Activated CD8-positive, alpha-beta memory T cell treated with anti-CD3 and anti-CD28 coated beads for 4 hours (primary cell): ENCODE results near the gene HTRA3.

ENCODE experiments used
- DNase-seq, 2 donors: peaks; one replicate each; pipeline ENCODE4 v3.0.0-alpha.2; 2020; ENCODE audit warnings: low read depth in 2 of 2

HTRA3 gene

DNA sequence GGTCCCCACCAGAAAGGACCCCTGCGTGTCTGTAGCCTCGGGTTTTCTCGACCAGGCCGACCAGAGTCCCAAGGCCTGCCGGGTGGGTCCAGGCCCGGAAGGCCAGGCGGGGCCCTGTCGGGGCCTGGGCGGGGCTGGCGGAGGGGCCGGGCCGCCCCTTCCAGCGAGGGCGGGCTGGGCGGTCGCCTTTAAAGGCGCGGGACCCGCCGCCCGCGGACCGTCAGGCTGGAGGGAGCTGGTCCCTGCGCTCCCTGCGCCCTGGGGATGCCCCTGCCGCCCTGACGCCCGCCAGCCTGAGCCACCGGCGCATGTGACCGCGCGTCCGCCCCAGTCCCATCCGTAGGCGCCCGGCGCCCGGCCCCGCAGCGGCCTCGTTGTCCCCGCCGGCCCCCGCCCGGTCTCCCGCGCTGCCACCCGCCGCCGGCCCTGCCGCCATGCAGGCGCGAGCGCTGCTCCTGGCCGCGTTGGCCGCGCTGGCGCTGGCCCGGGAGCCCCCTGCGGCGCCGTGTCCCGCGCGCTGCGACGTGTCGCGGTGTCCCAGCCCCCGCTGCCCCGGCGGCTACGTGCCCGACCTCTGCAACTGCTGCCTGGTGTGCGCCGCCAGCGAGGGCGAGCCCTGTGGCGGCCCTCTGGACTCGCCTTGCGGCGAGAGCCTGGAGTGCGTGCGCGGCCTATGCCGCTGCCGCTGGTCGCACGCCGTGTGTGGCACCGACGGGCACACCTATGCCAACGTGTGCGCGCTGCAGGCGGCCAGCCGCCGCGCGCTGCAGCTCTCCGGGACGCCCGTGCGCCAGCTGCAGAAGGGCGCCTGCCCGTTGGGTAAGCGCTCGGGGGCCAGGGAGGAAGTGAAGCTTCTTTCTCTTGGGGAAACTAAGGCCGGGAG is at the start of gene HTRA3:
Gene HTRA3 (plus strand): TSS at position 220 of the 883 bp plus-strand sequence. CDS start 215 bp downstream, at position 435.
- DNase-seq, result no peak

DNA sequence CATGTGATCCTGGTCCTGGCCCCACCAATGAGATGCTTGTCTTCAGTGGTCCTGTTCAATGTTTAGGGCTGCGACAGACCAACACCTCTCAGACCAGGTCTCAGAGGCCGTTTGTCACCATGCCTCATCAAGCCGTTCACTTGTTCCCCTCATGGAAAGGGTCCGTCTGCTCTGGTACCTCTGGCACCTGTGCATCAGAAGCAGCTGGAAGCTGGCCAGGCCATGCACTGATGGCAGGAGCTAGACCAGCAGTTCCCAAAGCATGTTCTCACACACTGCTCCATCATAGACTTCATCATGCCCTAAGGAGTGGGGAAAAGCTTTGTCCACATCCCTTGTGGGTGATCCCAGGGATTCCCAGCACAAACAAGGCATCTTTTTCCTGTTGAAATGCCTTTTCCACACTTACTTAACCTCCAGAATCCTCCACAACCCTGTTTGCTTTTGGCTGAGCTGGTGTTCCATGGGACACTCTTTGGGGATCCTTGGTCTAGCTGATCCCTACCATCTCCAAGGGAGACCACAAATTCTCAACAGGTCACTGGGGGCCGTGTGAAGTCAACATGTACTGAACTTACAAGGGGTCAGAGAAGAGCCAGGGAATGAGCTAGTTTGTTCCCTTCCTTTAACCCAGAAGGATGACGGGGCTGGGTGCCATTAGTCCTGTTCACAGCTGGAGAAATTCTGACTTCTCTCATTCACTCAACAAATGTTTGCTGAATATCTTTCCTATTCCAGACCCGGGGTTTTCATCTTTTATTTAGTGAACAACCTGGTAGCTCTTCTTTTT is 48.7 kb upstream of the HTRA3 start:
- DNase-seq, result no peak

DNA sequence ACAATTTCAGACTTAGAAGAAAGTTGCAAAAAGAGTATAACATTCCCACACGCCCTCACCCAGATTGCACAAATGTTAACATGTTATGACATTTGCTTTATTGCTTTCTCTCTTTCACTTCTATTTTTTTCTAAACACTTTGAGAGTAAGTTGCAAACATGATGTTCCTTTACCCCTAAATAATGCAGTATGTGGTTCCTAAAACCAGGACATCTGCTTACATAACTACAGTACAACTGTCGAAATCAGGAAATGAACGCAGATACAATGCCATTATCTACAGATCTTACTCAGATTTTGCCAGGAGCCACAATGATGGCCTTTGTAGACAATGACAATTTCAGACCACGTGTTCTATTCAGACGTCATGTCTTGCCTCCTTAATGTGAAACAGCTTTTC is 48.1 kb upstream of the HTRA3 start:
- DNase-seq, result no peak

DNA sequence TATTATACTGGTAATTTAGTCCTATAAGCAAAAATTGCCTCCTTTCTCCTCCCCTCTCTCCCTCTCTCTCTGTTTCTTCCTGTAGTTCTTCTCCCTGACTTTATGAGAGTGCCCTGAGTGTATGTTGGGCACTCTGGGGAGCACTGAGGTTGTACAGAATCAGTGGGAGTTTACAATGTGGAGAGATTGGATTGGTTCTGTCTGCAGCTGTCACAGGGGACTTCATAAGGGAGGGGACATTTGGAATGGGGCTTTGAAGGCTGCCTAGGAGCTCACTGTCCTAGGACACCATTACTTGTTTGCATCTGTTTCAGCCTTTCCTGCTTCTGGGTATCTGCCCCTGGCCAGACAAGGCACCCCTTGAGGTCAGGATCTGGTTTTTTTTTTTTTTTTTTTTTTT is 47.6 kb upstream of the HTRA3 start:
- no peak for DNase-seq

DNA sequence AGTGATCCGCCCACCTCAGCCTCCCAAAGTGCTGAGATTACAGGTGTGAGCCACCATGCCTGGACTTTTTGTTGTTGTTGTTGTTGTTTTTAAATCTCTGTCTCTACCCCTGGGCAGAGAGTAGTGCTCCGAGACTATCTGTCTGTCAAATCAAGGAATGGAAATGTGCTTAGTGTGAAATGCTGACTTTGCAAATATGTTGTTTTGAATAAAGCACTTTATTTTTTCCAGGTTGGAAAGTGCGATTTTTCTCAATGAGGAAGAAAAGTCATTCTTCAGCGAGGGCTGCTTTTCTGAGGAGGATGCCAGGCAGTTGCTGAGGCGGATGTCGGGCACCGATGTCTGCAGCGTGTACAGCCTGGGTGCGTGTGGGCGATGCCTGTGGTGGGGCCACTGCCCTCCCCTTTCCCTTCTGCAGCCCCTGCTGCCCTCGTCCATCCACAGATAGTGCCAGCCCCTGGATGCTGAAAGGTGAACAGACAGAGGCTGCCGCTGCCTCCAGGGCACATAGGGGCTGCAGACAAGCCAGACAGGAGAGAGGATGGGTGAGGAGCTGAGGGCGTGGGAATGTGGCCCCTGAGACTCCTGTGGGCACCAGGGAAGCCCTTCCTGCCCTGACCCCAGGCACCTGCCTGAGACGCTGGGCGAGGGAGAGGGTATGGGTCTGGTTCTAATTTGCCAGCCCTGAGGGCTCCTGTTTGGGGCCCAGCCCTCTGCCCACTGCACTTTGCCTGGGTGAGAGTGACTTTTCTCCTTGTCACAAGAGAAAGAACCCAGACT is 46.8 kb upstream of the HTRA3 start:
- no peak for DNase-seq

DNA sequence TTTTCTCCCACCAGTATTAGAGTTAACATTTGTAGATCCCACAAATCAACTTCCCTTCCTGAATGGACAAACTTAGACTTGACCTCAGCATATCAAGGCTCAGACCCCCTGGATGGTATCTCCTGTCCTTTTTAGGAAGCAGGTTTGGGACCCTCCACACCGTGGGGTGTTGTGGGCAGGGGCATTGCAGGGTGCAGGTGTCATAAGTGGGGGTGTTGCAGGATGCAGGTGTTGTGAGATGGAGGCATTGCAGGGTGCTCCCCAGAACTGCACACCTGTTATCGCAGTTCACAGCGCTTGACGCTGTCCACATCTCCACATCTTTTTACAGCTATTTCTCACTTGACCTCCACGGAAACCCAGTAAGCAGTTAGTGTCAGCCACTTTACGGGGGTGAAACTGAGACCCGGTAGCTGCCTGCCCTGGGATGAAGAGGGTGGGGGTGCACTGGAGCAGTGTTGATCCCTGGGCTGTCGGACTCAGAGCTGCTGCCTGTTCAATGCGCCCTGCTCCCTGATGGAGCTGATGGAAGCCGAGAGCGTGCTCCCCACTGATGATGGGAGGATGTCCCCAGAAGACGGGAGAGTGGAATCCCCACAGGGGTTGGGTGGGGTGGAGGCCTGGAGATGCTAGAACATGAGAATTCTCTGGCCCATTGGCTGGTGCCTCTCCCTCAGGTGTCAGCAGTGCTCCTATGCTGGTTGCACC is 45.1 kb upstream of the HTRA3 start:
- no peak for DNase-seq

DNA sequence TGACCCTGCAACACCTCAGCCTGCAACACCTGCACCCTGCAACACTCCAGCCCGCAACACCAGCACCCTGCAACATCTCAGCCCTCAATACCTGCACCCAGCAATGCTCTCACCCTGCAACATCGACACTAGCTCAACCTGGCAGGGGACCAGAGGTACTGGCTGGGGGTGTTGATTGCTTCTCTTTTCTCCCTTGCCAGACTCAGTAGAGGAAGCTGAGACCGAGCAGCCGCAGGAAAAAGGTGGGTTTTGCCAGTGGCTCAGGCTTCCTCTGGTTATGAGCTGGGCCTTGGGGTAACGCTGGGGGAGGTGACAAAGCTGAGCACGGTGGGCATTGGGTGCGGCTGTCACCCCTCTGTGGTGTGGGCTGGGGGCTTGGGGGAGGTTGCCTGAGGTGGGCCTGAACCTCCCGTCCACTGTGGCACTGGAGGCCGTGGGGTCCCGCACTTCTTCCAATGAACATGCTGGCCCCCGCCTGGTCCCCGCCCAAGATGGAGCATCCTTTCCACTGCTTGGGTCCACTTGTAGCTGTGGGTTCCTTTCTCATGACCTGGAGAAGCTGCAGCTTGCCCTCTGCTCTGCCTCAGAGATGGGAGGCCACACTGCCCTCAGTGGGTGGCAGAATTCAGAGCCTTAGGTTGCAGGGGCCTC is 44.5 kb upstream of the HTRA3 start:
- DNase-seq, result no peak

DNA sequence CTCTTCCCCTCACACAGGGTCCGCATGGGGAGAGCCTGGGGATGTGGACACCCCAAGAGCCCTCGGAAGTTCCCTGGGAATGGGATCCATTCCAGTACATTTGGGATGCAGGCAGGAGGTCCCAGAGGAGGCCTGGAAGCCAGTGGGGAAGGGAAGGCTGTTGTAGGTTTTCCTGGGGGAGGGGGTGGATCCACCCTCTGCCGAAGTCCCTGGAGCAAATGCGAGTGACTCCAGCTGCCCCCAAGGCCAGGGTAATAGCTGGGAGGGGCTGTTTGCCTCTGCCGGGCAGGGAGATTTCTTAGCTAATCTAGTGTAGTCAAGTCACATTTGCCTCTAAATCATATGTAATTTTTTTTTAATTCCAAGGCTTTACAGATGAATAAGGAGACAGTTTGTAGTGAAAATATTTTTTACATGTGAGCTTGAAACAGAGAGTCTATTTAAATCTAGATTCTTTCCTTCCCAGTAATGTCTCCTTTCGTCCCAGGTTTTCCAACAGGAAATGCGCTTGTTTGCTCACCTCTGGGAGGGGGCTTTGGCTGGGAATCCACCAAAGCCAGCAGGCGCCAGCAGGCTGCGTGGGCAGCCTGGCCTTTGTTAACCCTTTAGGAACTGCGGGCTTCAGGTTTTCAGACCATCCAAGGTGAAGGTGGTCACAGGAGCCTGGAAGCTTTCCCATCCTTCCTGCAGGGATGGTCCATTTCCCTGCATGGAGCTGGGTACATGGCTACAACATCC is 43.7 kb upstream of the HTRA3 start:
- DNase-seq, result no peak

DNA sequence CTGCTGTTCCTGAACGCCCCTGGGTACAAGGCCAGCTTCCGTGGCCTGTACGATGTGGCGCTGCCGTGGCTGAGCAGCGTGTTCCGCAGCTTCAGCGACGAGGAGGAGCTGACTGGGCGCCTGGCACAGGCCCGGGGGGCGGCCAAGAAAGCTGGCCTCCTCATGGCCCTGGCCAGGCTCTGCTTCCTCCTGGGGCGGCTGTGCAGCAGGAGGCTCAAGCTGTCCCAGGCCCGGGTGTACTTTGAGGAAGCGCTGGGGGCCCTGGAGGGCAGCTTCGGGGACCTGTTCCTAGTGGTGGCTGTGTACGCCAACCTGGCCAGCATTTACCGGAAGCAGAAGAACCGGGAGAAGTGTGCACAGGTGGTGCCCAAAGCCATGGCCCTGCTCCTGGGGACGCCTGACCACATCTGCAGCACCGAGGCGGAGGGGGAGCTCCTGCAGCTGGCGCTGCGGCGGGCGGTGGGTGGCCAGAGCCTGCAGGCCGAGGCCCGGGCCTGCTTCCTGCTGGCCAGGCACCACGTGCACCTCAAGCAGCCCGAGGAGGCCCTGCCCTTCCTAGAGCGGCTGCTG is 42.3 kb upstream of the HTRA3 start:
- DNase-seq, result no peak

DNA sequence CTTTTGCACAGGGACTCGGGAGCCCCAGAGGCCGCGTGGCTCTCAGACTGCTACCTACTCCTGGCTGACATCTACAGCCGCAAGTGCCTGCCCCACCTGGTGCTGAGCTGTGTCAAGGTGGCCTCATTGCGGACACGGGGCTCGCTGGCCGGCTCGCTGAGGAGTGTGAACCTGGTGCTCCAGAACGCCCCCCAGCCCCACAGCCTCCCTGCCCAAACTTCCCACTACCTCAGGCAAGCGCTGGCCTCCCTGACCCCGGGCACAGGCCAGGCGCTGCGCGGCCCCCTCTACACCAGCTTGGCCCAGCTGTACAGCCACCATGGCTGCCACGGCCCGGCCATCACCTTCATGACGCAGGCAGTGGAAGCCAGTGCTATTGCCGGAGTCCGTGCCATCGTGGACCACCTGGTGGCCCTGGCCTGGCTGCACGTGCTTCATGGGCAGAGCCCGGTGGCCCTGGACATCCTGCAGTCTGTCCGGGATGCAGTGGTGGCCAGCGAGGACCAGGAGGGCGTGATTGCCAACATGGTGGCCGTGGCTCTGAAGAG is 41.7 kb upstream of the HTRA3 start:
- no peak for DNase-seq

DNA sequence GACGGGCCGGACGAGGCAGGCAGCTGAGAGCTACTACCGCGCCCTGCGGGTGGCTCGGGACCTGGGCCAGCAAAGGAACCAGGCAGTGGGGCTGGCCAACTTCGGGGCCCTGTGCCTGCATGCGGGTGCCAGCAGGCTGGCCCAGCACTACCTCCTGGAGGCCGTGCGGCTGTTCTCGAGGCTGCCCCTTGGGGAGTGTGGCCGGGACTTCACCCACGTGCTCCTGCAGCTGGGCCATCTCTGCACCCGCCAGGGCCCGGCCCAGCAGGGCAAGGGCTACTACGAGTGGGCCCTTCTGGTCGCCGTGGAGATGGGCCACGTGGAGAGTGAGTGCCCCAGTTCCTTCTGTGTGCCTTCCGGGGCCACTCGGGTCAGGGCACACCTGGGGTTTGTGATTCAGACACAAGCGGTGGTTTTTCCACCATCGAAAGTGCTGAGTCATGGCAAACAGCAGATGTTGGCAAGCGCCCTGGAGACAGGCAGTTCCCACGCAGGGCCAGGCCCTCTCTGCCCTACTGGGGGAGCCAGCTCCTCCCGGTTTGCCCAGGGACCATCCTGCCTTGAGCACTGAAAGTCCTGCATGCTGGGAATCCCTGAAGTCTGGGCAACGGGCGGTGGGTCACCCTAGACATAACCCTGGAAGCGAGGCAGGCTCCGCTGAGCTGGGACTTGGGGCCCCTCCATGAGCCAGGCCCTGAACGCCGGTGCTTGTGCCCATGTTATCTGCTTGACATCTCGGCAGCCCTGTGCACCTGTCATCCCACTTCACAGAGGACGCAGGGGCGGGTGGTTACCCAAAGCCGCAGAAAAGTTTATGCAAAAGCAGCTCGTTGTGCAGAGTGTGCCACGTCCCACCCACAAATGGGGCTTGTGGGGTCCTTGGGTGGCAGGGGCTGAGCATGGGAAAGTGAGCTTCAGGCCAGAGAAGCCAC is 41.0 kb upstream of the HTRA3 start:
- peak; percentile 49 to 73 for DNase-seq

DNA sequence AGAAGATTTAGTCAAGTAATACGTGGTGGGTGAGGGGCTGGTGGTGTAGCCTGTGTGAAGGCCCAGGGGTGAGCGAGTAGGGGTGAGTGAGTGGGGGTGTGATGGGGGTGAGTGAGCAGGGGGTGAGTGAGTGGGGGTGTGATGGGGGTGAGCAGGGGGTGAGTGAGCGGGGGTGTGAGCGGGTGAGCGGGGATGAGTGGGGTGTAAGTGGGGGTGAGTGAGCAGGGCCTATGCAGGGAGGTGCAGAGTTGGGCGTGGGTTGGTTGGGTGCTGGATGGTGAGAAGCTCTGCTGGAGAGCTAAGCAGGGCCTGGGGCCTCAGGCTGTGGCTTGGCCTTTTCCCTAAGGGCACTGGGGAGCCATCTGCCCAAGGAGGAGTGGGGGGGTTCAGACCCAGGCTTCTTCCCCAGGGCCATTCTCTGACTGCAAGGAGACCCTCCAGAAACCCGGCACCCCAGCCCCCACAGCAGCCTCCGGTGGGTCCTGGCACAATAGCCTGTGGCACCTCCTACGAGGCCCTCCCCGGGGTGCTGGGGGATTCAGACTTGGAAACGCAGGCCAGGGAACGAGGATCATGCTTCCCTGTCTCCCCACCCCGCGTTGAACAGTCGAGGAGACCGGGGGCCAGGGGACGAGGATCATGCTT is 40.1 kb upstream of the HTRA3 start:
- DNase-seq, result peak; percentile 8 to 28

DNA sequence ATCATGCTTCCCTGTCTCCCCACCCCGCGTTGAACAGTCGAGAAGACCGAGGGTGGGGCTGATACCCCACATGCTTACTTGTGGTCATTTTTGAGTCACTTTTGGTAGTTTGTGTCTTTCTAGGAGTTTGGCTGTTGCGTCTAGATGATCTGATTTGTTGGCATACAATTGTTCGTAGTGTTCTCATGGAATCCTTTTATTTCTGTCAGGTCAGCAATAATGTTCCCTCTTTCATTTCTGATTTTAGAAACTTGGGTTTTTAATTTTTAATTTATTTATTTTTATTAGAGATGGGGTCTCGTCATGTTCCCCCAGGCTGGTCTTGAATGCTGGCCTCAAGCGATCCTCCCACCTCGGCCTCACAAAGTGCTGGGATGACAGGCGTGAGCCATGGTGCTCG is 39.5 kb upstream of the HTRA3 start:
- DNase-seq, result no peak

DNA sequence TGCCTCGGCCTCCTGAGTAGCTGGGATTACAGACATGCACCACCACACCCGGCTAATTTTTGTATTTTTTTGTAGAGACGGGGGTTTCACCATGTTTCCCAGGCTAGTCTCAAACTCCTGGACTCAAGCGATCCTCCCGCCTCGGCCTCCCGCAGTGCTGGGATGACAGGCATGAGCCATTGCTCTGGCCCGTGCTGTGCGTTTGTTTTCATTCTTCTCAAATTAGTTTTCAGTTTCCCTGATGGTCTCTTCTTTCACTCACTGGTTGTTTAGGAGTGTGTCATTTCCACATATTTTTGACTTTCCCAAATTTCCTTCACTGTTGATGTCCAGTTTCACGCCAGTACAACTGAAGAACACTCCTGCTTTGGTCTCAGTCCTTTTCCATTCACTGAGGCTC is 38.7 kb upstream of the HTRA3 start:
- no peak for DNase-seq

DNA sequence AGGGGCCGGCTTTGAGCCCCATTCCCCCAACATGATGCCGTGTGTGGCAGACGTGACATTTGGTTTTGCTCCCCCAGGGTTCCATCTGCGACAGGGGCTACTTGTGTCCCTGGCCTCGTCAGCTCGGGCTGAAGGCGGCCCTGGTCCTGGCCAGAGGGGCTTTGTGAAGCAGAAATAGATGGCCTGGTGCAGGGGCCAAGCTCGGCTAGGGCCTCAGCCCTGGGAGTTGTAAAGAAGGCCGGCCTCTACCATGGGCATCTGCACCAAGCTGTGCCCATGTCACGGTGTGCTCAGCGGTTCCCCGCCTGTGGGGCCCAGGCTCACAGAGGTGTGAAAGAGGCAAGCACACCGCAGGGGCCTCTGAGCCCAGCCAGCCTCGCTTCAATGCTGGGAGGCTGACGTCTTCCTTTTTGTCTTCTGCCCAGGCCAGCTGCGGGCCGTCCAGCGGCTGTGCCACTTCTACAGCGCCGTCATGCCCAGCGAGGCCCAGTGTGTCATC is 38.0 kb upstream of the HTRA3 start:
- no peak for DNase-seq

DNA sequence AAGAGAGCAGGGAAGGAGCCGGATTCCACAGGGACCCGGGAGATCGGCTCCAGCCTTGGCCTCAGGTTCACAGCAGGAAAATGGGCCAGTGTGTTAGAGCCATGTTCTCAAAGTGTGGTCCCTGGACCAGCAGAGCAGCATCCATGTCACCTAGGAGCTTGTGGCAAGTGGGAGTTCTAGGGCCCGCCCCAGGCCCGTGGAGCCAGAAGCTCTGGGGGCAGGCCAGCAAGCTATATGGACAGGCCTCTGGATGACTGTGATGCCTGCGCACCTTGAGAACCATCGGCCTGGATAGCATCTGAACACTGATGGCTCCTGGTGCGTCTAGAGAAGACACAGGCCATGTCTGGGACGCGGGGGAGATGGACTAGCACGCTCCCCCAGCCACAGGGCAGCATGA is 36.8 kb upstream of the HTRA3 start:
- no peak for DNase-seq

DNA sequence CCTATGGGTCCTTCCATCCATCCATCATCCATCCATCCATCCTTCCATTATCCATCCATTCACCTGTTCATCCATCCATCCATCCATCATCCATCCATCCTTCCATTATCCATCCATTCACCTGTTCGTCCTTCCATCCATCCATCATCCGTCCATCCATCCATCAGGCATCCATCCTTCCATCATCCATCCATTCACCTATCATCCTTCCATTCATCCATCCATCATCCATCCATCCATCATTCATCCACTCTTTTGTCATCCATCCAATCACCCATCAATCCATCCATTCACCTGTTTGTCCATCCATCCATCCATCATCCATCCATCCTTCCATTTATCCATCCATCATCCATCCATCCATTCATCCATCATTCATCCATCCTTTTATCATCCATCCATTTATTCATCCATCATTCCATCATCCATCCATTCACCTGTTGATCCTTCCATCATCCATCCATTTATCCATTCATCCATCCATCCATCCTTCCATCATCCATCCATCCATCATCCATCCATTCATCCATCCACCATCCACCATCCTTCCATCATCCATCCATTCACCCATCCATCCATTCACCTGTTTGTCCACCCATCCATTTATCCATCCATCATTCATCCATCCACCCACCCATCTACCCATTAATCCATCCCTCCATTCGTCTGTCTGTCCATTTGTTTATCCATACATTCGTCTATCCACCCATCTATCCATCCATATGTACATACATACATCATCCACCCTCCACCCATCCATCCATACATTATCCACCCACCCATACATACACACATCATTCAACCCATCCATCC is 35.7 kb upstream of the HTRA3 start:
- no peak for DNase-seq
